Loucy (cell line): ENCODE data around the gene ETFBKMT.

ENCODE experiments used
- EZH2phosphoT487 ChIP-seq: fragments of 200-600 bp; IDR thresholded peaks from 2 replicates; pipeline ENCODE4 v1.6.1; 2018; ENCODE audit warnings: antibody characterized with exemption, mild to moderate bottlenecking, moderate library complexity, borderline replicate concordance
- TF ChIP-seq, protein P1 (sequence below): fragments of 200-600 bp; sonication (generic); conservative IDR thresholded peaks from 2 replicates; pipeline ENCODE4 v1.5.1; 2014; ENCODE audit warnings: mild to moderate bottlenecking, antibody characterized with exemption, low read length

DNA sequence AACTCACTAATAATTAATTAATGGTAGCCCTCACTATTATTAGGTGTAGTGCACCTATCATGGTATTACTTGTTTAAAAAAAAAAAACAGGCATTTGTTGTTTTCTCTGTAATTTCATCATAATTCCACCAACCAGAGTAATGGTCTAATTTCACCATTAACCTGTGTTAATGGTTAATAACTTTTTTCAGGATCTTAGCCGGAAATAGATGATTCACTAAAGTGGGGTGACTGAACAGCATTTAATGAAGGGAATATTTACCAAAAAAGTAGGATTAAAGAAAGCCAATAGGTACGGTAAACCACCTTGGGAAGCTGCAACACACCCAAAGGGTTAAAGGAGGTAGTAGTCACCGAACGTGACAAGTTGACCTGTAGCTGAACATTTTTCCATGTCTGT, 13.0 kb downstream of the ETFBKMT start:
- TF ChIP-seq, protein P1, sequence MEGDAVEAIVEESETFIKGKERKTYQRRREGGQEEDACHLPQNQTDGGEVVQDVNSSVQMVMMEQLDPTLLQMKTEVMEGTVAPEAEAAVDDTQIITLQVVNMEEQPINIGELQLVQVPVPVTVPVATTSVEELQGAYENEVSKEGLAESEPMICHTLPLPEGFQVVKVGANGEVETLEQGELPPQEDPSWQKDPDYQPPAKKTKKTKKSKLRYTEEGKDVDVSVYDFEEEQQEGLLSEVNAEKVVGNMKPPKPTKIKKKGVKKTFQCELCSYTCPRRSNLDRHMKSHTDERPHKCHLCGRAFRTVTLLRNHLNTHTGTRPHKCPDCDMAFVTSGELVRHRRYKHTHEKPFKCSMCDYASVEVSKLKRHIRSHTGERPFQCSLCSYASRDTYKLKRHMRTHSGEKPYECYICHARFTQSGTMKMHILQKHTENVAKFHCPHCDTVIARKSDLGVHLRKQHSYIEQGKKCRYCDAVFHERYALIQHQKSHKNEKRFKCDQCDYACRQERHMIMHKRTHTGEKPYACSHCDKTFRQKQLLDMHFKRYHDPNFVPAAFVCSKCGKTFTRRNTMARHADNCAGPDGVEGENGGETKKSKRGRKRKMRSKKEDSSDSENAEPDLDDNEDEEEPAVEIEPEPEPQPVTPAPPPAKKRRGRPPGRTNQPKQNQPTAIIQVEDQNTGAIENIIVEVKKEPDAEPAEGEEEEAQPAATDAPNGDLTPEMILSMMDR = no peak
- no peak for TF ChIP-seq EZH2phosphoT487
